GM13977 (cell line): ENCODE results near the gene PTPRR.

Experiments used
- DNase-seq: peaks from one replicate; pipeline ENCODE4 v3.0.0; 2012; ENCODE audit warnings: low spot score
- in situ Hi-C: fragments of 300-500 bp; cut with MboI; formaldehyde crosslinking; loops from one replicate; pipeline ENCODE4 v1.12.0; 2022; ENCODE audit warnings: low sequenced_read_pairs, low pct_unique_long_range_greater_than_20kb, mixed read lengths, inconsistent platforms; ENCODE audit not compliant: unreplicated experiment
- TF ChIP-seq, protein P1 (sequence below): IDR thresholded peaks from 2 replicates; pipeline ENCODE4 v1.5.1; 2012; ENCODE audit warnings: mild to moderate bottlenecking, control low read depth; ENCODE audit not compliant: insufficient read depth; ENCODE audit errors: extremely low read depth, missing control alignments

Gene PTPRR

DNA sequence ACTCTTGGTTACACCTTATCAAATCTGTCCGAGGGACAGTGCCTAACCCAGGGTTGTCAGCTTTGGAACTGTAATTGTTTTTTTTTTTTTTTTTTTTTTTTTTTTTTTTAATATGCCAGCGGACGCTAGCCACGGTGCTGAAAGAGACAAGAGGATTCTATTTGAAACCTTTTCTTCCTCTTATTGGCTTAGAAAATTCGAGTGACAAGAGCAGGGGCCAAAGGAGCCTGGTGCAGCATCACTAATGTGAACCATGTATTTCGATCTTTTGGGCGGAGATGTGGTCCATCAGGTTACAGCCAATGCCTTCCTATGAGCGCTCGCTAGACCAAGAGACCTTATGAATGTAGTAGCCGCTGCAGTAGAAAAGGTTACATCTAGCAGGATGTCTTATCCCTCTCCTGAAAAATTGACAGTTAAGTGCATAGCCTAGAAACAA is 922 bp downstream of the PTPRR start:
- DNase-seq = no peak
- TF ChIP-seq, protein P1, sequence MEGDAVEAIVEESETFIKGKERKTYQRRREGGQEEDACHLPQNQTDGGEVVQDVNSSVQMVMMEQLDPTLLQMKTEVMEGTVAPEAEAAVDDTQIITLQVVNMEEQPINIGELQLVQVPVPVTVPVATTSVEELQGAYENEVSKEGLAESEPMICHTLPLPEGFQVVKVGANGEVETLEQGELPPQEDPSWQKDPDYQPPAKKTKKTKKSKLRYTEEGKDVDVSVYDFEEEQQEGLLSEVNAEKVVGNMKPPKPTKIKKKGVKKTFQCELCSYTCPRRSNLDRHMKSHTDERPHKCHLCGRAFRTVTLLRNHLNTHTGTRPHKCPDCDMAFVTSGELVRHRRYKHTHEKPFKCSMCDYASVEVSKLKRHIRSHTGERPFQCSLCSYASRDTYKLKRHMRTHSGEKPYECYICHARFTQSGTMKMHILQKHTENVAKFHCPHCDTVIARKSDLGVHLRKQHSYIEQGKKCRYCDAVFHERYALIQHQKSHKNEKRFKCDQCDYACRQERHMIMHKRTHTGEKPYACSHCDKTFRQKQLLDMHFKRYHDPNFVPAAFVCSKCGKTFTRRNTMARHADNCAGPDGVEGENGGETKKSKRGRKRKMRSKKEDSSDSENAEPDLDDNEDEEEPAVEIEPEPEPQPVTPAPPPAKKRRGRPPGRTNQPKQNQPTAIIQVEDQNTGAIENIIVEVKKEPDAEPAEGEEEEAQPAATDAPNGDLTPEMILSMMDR = no peak
- in situ Hi-C loops = no loop called here

DNA sequence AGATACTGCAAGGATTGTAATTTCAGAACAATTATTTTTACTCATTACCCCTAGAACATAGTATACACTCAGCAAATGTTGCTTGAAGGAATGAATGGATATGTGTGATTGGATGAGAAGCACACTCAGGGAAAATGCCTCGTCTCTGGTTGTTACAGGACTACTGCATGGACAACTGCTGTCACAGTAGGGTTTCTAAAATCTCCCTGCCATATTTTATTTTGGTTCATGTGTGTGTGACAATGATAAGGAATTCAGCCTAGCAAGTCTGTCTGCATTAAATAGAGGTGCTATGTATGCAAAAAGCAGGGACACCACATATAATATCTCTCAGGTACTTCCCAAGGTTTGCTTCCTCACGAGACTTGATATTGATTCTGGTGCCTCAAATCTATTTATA is 1.4 kb downstream of the PTPRR start:
- in situ Hi-C loops = no loop called here

DNA sequence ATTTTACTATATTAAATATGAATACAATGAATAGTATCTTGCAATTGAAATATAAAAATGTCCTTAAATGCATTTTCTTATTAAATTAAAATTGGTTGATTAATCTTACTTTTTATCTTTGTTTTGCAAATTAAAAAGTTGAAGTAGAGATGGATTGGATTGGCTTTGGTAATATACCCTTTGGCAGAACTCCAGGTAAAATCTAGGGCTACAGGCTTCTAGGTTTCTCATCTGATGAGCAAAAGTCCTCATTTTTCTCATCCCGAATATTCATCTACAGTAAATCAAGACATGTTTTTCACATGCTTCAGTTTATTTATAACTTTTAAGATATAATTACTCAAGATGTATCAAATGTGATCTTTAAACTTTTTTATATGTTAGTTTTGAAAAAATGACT is 2.2 kb downstream of the PTPRR start:
- TF ChIP-seq, protein P1 = no peak
- DNase-seq = no peak
- in situ Hi-C loops = no loop called here

More for the DNA sequence above, 1.4 kb downstream of the PTPRR start:
- TF ChIP-seq, protein P1 = no peak
- DNase-seq = no peak

DNA sequence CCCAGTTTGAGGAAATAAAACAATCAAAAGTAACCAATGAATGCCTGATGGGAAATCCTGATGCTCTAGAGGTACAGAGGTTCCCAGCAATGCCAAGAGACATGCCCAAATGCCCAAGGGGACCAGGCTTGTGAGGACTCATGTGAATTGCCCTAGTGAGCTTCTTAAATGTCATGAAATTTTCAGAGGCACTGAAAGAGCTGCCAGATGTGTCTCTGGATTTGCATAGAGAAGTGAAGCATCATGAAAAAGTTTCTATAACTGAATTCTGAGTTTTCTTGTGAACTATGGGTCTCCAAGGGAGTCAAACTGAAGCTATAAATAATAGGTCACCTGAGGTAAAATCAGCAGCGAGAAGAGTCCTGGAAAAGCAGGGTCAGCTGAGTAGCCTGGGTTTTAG is 9.9 kb downstream of the PTPRR start:
- in situ Hi-C loops = no loop called here
- TF ChIP-seq, protein P1 = no peak
- no peak for DNase-seq

DNA sequence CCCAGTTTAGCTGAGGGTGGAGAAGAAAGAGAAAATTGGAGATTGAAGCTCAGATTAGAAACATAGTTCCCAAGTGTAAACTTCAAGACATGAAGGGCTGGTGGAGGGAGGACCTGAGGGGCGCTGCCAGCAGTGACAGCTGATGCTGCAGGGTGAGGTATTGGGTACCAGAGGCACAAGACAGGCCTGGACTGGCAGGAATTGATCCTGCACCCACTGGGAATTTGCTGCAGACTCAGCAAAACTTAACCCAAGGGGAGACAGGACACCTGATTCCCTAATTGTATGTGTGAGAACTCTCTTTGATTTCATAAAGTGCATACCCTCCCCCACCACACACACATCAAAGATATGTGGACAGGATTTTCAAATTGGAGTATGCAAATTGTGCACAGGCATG is 11.6 kb downstream of the PTPRR start:
- in situ Hi-C loops = no loop called here
- DNase-seq = no peak
- TF ChIP-seq, protein P1 = no peak

DNA sequence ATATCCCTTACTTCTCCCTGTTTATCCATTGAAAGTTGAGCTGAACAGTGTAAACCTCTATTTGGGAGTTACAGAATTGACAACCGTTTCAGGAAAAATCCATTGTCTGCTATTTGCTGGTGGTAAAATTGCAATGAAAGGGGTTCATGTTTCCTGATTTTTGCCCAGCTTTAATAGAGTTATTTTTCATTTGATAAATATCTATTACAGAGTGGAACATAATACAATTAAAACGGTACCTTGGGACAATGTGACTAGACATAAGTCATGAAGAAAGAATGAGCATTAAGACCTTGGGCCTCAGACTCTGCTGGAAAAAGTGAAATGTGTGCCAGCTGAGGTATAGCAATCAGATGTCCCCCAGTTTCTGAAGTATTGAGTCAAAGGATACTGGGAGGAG is 13.1 kb downstream of the PTPRR start:
- TF ChIP-seq, protein P1 = no peak
- DNase-seq = no peak
- in situ Hi-C loops = no loop called here

DNA sequence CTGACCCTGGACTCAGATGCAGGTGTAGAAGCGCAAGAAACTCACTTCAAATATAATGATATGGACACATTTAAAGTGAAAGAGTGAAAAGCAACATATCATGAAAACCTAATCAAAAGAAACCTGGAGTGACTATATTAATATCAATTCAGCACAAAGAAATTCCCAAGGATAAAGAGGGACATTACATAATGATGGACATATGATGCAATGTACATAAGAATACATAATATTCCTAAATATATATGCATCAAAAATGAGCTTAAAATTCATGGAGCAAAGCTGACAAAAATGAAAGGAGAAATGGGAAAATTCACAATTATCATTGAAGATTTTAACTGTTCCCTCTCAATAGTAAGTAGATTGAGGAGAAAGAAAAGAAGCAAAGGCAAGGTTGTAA is 24.6 kb downstream of the PTPRR start:
- TF ChIP-seq, protein P1 = no peak
- no peak for DNase-seq
- in situ Hi-C loops = no loop called here
